Neural progenitor cell (in vitro differentiated cells): ENCODE data around the gene CTSH. TPM values are rescaled to one million over a fixed set of nuclear protein-coding genes. Genes with fewer than 3 reads are reported as not detected.

Source experiments
- DNase-seq: peaks from one replicate; pipeline ENCODE4 v3.0.0-alpha.2; 2016; ENCODE audit warnings: low spot score
- H2AFZ ChIP-seq: fragments of 200-600 bp; sonication (generic); replicated peaks from 2 replicates; pipeline ENCODE4 v1.6.1; 2016; ENCODE audit warnings: antibody characterized with exemption
- H3F3A ChIP-seq: fragments of 200-600 bp; sonication (generic); 2 replicates; pipeline ENCODE4 v1.6.1; 2016; ENCODE audit warnings: antibody characterized with exemption, low read depth
- H3K27ac ChIP-seq: fragments of 200-600 bp; sonication (generic); 2 replicates; pipeline ENCODE4 v1.5.1; 2016; ENCODE audit warnings: mild to moderate bottlenecking
- H3K27me3 ChIP-seq: fragments of 200-600 bp; sonication (generic); 2 replicates; pipeline ENCODE4 v1.6.1; 2016; ENCODE audit warnings: mild to moderate bottlenecking, moderate library complexity
- H3K36me3 ChIP-seq: fragments of 200-600 bp; sonication (generic); 2 replicates; pipeline ENCODE4 v1.5.1; 2016
- H3K4me1 ChIP-seq: fragments of 200-600 bp; sonication (generic); 2 replicates; pipeline ENCODE4 v1.6.1; 2016; ENCODE audit warnings: mixed run types
- H3K4me2 ChIP-seq: fragments of 200-600 bp; sonication (generic); 2 replicates; pipeline ENCODE4 v1.6.1; 2016
- H3K4me3 ChIP-seq: fragments of 200-600 bp; sonication (generic); 2 replicates; pipeline ENCODE4 v1.5.1; 2016
- H3K79me2 ChIP-seq: fragments of 200-600 bp; sonication (generic); 2 replicates; pipeline ENCODE4 v1.6.1; 2016; ENCODE audit warnings: low read depth
- H3K9ac ChIP-seq: fragments of 200-600 bp; sonication (generic); 2 replicates; pipeline ENCODE4 v1.6.1; 2016
- H3K9me3 ChIP-seq: fragments of 200-600 bp; sonication (generic); 2 replicates; pipeline ENCODE4 v1.5.1; 2016; ENCODE audit warnings: low read depth
- H4K20me1 ChIP-seq: fragments of 200-600 bp; sonication (generic); 2 replicates; pipeline ENCODE4 v1.6.1; 2016; ENCODE audit warnings: low read depth
- H3K27ac Mint-ChIP-seq: 3 replicates; pipeline ENCODE4 v1.8.0; 2021; ENCODE audit warnings: mixed read lengths
- H3K27me3 Mint-ChIP-seq: 2 replicates; pipeline ENCODE4 v1.8.0; 2022; ENCODE audit warnings: low read depth, mild to moderate bottlenecking, inconsistent platforms, moderate library complexity, mixed read lengths; ENCODE audit not compliant: insufficient read depth
- H3K36me3 Mint-ChIP-seq: 3 replicates; pipeline ENCODE4 v1.8.0; 2021; ENCODE audit warnings: mixed read lengths
- H3K4me1 Mint-ChIP-seq: 3 replicates; pipeline ENCODE4 v1.8.0; 2021; ENCODE audit warnings: mixed read lengths
- H3K4me3 Mint-ChIP-seq: 3 replicates; pipeline ENCODE4 v1.8.0; 2021; ENCODE audit warnings: mild to moderate bottlenecking, moderate library complexity, mixed read lengths
- H3K9me3 Mint-ChIP-seq: 3 replicates; pipeline ENCODE4 v1.8.0; 2020; ENCODE audit warnings: mixed read lengths
- EZH2 ChIP-seq: fragments of 200-600 bp; sonication (generic); IDR thresholded peaks from 2 replicates; pipeline ENCODE4 v1.6.1; 2017; ENCODE audit warnings: antibody characterized with exemption, mild to moderate bottlenecking, moderate library complexity
- EZH2phosphoT487 ChIP-seq: fragments of 200-600 bp; sonication (generic); IDR thresholded peaks from 2 replicates; pipeline ENCODE4 v1.6.1; 2017; ENCODE audit warnings: antibody characterized with exemption
- total RNA-seq: library from RNA; depleted of rRNA; stranded (reverse); fragments of >200 nt; gene quantifications from 2 replicates; pipeline ENCODE4 v1.2.3, GENCODE V29; 2015; ENCODE audit warnings: low replicate concordance
- TF ChIP-seq, protein P1 (sequence below): fragments of 200-600 bp; sonication (generic); IDR thresholded peaks from 2 replicates; pipeline ENCODE4 v1.5.1; 2017; ENCODE audit warnings: antibody characterized with exemption, mild to moderate bottlenecking

The CTSH gene
- total RNA-seq, 1 donor from 2014 or later, result 3.5 TPM

DNA sequence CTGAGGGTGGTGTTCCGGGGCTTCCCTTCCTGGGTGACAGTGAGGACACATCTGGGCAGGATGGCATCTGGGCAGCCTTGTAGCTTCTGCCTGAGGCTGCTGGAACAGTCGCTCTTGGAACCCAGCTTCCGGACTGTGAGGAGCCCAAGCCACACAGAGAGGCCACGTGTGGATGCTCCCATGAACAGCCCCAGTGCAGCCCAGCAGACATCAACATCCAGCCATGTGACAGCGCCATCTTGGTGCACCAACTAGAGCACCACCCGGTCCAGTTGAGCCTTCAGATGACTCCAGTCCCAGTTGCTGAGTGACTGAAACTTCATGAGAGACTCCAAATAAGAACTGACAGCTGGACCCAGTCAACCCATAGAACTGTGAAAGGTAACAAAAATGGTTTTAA is 15.5 kb upstream of the CTSH start:
- no peak for DNase-seq
- Mint-ChIP-seq H3K4me1 (peaks cover 2% of the 10 kb centered on the region), H3K9me3 (no peaks in the 10 kb centered on the region), H3K27me3 (peaks cover 4% of the 10 kb centered on the region), H3K27ac (no peak overlapping the region), H3K4me3 (no peak overlapping the region), H3K36me3 (no peaks in the 10 kb centered on the region)
- Histone ChIP-seq H3K4me2 (no peak overlapping the region), H3F3A (no peaks in the 10 kb centered on the region), H2AFZ (no peak overlapping the region), H3K4me3 (no peak overlapping the region), H3K36me3 (no peaks in the 10 kb centered on the region), H3K27me3 (no peaks in the 10 kb centered on the region), H3K9ac (no peak overlapping the region), H3K4me1 (no peaks in the 10 kb centered on the region), H3K27ac (no peak overlapping the region), H3K9me3 (no peaks in the 10 kb centered on the region), H3K79me2 (no peaks in the 10 kb centered on the region), H4K20me1 (no peaks in the 10 kb centered on the region)
- TF ChIP-seq, protein P1, sequence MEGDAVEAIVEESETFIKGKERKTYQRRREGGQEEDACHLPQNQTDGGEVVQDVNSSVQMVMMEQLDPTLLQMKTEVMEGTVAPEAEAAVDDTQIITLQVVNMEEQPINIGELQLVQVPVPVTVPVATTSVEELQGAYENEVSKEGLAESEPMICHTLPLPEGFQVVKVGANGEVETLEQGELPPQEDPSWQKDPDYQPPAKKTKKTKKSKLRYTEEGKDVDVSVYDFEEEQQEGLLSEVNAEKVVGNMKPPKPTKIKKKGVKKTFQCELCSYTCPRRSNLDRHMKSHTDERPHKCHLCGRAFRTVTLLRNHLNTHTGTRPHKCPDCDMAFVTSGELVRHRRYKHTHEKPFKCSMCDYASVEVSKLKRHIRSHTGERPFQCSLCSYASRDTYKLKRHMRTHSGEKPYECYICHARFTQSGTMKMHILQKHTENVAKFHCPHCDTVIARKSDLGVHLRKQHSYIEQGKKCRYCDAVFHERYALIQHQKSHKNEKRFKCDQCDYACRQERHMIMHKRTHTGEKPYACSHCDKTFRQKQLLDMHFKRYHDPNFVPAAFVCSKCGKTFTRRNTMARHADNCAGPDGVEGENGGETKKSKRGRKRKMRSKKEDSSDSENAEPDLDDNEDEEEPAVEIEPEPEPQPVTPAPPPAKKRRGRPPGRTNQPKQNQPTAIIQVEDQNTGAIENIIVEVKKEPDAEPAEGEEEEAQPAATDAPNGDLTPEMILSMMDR, result no peak
- TF ChIP-seq EZH2phosphoT487 (no peak), EZH2 (no peak)

DNA sequence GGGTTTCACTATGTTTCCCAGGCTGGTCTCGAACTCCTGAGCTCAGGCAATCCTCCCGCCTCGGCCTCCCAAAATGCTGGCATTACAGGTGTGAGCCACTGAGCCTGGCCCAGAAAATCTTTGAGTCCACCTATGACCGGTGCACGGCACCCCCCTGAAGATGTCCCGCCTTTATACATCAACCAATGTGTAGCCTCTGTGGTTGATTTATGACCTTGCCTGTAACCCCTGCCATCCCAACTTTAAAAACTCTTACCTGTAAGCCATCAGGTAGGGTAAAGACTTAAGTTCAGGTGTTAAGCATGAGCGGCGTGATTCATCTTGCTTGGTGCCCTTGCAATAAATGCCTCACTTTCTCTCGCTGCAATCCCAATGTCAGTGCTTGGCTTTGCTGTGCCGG is 14.5 kb upstream of the CTSH start:
- no peak overlapping the region for H3K27ac Mint-ChIP-seq
- no peak overlapping the region for H3K4me3 ChIP-seq
- peaks cover 4% of the 10 kb centered on the region for H3K27me3 Mint-ChIP-seq

GRCh38 chr15:78957416-78958093 is 12.7 kb upstream of the CTSH start:
- H3K36me3 Mint-ChIP-seq, result no peaks in the 10 kb centered on the region
- peaks cover 2% of the 10 kb centered on the region for H3K4me1 Mint-ChIP-seq
- H3K27ac ChIP-seq, result no peak overlapping the region
- no peak overlapping the region for H2AFZ ChIP-seq
- no peaks in the 10 kb centered on the region for H3K27me3 ChIP-seq
- H3K9me3 ChIP-seq, result no peaks in the 10 kb centered on the region
- H3F3A ChIP-seq, result no peaks in the 10 kb centered on the region
- no peak overlapping the region for H3K4me2 ChIP-seq
- H3K4me3 Mint-ChIP-seq, result no peak overlapping the region
- TF ChIP-seq, protein P1, result no peak
- TF ChIP-seq EZH2 (no peak), EZH2phosphoT487 (no peak)
- H3K27me3 Mint-ChIP-seq, result peaks cover 4% of the 10 kb centered on the region
- no peak overlapping the region for H3K9ac ChIP-seq
- no peaks in the 10 kb centered on the region for H3K9me3 Mint-ChIP-seq
- no peak for DNase-seq
- H4K20me1 ChIP-seq, result no peaks in the 10 kb centered on the region
- H3K27ac Mint-ChIP-seq, result no peak overlapping the region
- no peaks in the 10 kb centered on the region for H3K36me3 ChIP-seq
- H3K79me2 ChIP-seq, result no peaks in the 10 kb centered on the region
- no peaks in the 10 kb centered on the region for H3K4me1 ChIP-seq
- H3K4me3 ChIP-seq, result no peak overlapping the region

More for the DNA sequence above, 14.5 kb upstream of the CTSH start:
- TF ChIP-seq, protein P1, result no peak
- TF ChIP-seq EZH2, result no peak
- TF ChIP-seq EZH2phosphoT487, result no peak
- H3K4me2 ChIP-seq, result no peak overlapping the region
- H3K27ac ChIP-seq, result no peak overlapping the region
- H3K36me3 ChIP-seq, result no peaks in the 10 kb centered on the region
- Mint-ChIP-seq H3K4me1 (peaks cover 2% of the 10 kb centered on the region), H3K4me3 (no peak overlapping the region), H3K36me3 (no peaks in the 10 kb centered on the region), H3K9me3 (no peaks in the 10 kb centered on the region)
- no peak overlapping the region for H3K9ac ChIP-seq
- no peaks in the 10 kb centered on the region for H3K27me3 ChIP-seq
- H3K4me1 ChIP-seq, result no peaks in the 10 kb centered on the region
- no peaks in the 10 kb centered on the region for H3K9me3 ChIP-seq
- DNase-seq, result no peak
- H3K79me2 ChIP-seq, result no peaks in the 10 kb centered on the region
- no peak overlapping the region for H2AFZ ChIP-seq
- no peaks in the 10 kb centered on the region for H4K20me1 ChIP-seq
- no peaks in the 10 kb centered on the region for H3F3A ChIP-seq
